HG03108 (cell line): ENCODE data around the gene CD4.
"Not testable (repeated sequence)": the region's sequence is repeated elsewhere in the genome, so short reads cannot be mapped to it uniquely, and the experiment has no call there.

Source experiments
- ATAC-seq: cut with Tn5 transposase; IDR thresholded peaks from one replicate; pipeline ENCODE4 v1.9.1; 2021; ENCODE audit warnings: moderate library complexity; ENCODE audit not compliant: unreplicated experiment

The CD4 gene

DNA sequence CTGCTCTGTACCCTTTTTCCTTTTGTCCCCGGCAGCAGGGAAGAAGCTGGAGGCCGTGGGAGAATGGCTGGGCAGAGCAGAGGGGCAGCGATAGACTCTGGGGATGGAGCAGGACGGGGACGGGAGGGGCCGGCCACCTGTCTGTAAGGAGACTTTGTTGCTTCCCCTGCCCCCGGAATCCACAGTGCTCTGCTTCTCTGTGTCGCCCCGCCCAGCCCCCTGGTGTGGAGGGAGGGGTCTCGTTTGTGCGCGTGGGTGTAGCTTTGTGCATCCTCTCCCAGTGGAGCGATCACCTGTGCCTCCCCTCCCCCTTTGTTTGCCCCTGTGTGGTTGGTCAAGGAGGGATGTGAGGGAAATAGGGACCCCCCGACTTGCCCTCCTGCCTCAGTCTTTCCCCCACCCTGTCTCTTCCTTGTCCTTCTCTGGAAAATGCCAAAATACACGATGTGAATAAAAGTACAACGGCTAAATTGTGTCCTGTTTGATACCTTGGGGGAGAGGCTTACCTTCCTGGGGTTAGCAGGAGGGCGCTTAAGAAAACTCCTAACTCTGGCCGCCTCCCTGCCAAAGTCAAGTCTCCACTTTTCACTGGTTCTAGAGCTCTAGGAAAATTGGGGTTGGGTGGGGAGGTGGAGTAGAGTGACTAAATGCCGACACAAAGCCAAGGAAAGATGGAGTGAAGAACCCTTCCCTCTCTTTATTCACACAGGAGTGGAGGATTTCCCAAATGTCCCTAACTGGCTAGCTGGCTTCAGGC, 77.0 kb downstream of the CD4 start:
- no peak for ATAC-seq

DNA sequence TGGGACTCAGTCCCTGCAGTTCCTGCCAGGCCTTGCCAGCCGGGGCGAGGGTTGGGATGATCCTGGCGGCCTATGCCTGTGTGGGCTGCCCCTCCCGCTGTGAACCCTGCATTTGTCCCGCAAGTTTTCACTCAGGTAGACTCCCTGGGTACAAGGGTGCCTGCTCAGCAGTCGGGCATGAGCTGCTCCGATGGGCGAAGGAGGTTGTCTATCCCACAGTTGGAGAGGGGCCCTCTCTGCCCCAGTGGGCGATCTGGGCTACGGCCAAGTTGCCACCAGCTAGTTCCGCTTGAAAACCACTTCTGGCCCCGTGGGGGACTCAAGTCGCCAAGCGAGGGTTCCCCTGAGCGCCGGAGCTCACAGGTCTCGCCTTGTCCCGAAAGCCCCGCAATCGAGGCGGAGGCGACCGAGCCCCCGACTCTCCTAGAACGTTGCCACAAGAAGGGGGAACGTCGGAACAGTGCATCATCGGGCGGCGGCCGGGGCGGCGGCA, 77.6 kb downstream of the CD4 start:
- ATAC-seq: peak; percentile 1

DNA sequence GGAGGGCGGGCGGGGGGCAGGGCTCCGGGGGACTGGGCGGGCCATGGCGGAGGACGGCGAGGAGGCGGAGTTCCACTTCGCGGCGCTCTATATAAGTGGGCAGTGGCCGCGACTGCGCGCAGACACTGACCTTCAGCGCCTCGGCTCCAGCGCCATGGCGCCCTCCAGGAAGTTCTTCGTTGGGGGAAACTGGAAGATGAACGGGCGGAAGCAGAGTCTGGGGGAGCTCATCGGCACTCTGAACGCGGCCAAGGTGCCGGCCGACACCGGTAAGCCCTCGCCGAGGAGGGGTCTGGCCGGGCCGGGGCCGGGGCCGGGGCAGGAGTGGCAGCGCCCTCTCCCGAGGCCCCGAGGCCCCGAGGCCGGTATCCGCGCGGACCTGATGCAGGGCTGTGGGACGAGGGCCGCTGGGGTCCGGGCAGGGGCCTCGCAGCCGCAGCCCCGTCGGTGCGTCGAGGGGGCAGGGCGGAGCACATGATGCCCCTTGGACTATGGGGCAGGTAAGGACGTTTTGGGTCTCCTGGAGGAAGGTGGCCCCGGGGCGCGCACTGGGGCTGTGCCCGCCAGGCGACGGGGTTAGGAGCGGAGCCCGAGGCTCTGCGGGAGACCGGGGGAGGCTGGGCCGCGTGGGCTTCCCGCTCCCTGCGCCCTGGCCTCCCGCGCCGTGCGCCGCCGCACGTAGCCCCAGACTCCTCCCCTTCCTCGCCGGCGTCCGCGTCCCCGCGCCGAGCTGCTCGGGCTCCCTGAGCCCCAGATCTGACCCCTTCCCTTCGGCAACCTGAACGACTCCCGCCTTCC, 78.3 kb downstream of the CD4 start, which contains the start of gene TPI1:
Gene TPI1 (plus strand): TSS at position 119 of the 798 bp plus-strand sequence. CDS start 36 bp downstream, at position 155.
- ATAC-seq: peak; percentile 53

DNA sequence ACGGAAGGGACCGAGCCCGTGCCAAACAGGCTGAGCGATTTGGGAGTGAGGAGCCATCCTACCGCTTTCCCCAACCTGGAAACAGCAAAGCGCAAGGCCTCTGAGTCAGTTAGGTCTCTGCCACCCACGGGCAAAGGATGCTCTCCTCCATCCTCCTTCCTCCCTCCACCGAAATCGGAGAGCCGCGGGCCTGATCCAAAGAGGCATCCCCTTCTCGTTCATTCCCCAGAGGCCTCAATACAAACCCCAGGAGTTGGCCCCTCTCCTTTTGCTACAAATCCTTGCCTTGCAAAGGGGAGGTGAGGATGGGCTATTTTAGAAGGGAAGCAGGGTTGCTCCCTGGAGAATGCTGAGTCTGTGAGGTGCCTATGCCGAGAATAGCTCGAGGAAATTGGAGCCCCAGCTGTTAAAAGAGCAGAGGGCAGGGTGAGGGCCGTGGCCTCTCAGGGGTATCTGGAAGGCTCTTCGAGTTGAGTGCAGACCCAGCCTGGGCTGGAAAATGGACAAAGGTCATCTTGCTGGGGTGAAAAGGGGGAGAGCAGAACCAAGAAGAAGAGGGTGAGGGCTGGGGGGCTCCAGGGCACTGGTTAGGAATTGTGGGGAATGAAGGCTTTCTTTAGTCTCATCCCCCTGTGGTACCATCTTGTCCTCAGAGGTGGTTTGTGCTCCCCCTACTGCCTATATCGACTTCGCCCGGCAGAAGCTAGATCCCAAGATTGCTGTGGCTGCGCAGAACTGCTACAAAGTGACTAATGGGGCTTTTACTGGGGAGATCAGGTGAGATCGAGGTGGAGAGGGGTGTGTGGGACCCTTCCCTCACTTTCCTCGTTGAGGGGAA, 79.1 kb downstream of the CD4 start:
- ATAC-seq: no peak

DNA sequence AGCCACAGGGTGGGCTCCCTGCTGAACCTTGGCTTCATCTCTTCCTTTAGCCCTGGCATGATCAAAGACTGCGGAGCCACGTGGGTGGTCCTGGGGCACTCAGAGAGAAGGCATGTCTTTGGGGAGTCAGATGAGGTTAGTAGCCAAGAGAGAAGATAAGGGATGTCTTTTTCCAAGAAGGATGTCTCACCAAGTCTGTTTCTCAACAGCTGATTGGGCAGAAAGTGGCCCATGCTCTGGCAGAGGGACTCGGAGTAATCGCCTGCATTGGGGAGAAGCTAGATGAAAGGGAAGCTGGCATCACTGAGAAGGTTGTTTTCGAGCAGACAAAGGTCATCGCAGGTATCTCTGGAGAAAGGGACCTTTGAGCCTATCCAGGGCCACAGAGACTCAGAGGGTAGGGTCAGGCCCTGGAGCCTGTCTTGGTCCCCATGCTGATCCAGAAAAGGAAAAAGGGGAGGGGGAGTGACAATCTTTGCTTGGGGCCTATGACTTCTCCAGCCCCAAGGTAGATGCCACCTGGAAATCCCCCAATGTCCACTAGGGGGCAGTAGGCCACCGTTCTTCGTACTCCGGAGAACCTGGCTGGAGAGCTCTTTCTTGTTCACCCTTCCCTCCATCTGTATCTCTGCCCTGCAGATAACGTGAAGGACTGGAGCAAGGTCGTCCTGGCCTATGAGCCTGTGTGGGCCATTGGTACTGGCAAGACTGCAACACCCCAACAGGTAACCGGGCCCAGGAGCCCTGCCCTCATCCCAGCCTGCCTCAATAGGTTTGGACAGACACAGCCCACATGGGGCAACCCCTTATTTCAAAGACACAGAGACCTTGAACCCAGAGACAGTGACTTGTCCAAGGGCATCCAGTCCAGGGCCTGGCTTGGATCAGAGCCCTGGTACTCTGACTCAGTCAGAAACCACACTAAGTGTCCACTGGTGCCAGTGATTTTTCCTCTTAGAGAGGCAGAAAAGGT, 80.0 kb downstream of the CD4 start:
- ATAC-seq: no peak

DNA sequence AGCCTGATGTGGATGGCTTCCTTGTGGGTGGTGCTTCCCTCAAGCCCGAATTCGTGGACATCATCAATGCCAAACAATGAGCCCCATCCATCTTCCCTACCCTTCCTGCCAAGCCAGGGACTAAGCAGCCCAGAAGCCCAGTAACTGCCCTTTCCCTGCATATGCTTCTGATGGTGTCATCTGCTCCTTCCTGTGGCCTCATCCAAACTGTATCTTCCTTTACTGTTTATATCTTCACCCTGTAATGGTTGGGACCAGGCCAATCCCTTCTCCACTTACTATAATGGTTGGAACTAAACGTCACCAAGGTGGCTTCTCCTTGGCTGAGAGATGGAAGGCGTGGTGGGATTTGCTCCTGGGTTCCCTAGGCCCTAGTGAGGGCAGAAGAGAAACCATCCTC, 81.0 kb downstream of the CD4 start:
- not testable (repeated sequence) for ATAC-seq
